Uterus (tissue), 2 donors: ENCODE data around the gene ARHGEF7.

Source experiments
- POLR2A ChIP-seq, 2 donors: fragments of 450-650 bp; IDR thresholded peaks; one replicate each; pipeline ENCODE4 v1.6.1; 2016; ENCODE audit warnings: antibody characterized with exemption in 2 of 2, mild to moderate bottlenecking in 1 of 2, moderate library complexity in 1 of 2
- TF ChIP-seq, protein P1 (sequence below), 4 experiments: fragments of 200-600 bp in 2 of 4; fragments of 450-650 bp in 2 of 4; sonication (generic) in 2 of 4; IDR thresholded peaks; one replicate each; pipeline ENCODE4 v1.5.1; 2016 to 2019; ENCODE audit warnings: antibody characterized with exemption in 4 of 4, mild to moderate bottlenecking in 2 of 4, moderate library complexity in 1 of 4

DNA sequence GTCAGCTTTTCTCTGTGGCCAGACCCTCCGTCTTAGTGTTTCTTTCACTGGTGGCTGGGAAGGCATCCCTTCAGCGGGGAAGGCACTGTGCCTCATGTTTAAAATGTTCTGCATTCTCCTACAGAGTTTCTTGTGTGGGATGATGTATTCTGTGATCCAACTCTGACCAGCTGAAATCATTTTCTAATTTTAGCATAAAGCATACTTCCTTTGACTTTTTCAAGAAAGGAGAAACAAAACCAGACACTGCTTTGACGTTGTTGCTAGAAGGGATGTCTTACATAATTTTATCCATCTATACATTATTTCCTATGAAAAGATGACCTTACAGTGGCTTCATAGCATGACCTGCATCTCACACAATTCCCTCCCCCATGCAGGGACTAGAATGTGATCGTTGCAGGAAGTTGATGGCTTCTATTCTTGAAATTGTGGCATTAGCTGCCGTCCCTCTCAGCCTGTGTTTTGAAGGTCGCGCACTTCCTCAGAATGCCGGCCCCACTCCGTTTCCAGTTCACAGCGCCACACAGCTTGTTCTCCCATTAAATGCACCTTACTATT, 166.7 kb downstream of the ARHGEF7 start:
- TF ChIP-seq, protein P1, sequence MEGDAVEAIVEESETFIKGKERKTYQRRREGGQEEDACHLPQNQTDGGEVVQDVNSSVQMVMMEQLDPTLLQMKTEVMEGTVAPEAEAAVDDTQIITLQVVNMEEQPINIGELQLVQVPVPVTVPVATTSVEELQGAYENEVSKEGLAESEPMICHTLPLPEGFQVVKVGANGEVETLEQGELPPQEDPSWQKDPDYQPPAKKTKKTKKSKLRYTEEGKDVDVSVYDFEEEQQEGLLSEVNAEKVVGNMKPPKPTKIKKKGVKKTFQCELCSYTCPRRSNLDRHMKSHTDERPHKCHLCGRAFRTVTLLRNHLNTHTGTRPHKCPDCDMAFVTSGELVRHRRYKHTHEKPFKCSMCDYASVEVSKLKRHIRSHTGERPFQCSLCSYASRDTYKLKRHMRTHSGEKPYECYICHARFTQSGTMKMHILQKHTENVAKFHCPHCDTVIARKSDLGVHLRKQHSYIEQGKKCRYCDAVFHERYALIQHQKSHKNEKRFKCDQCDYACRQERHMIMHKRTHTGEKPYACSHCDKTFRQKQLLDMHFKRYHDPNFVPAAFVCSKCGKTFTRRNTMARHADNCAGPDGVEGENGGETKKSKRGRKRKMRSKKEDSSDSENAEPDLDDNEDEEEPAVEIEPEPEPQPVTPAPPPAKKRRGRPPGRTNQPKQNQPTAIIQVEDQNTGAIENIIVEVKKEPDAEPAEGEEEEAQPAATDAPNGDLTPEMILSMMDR (IDR thresholded peaks at IDR 0.05) = no peak
- no peak for TF ChIP-seq POLR2A (IDR thresholded peaks at IDR 0.05)
